PC-3 (cell line): ENCODE measurements around the gene DTNB.

Experiments
- CTCF ChIP-seq: fragments of 300-600 bp; sonication (generic); conservative IDR thresholded peaks from 2 replicates; pipeline ENCODE4 v1.5.1; 2017; ENCODE audit warnings: antibody characterized with exemption, low read depth, mild to moderate bottlenecking, low read length
- EZH2 ChIP-seq: fragments of 300-600 bp; sonication (generic); IDR thresholded peaks from one replicate; pipeline ENCODE4 v1.6.1; 2017; ENCODE audit warnings: antibody characterized with exemption, mild to moderate bottlenecking, low read length; ENCODE audit not compliant: unreplicated experiment

GRCh38 chr2:25369876-25370275 lies 303.5 kb downstream of the DTNB start:
- TF ChIP-seq CTCF (no peak), EZH2 (no peak)
